HepG2 (cell line): ENCODE data around the gene CAD. TPM values are rescaled to one million over a fixed set of nuclear protein-coding genes. Genes with fewer than 3 reads are reported as not detected.

ENCODE experiments used
- BORCS8-MEF2B ChIP-seq: sonication (generic); formaldehyde crosslinking; IDR thresholded peaks from 2 replicates; pipeline ENCODE4 v1.8.0; 2022; ENCODE audit warnings: mild to moderate bottlenecking, missing genetic modification reagents
- CREM ChIP-seq, 2 experiments: sonication (generic) in 1 of 2; formaldehyde crosslinking in 1 of 2; IDR thresholded peaks; 2 replicates each; pipeline versions ENCODE4 v1.4.0 to v1.6.1; 2016 to 2020; ENCODE audit warnings: antibody characterized with exemption in 1 of 2, mild to moderate bottlenecking in 1 of 2, missing genetic modification reagents in 1 of 2
- ELF3 ChIP-seq: IDR thresholded peaks from 2 replicates; pipeline ENCODE4 v1.6.1; 2016; ENCODE audit warnings: missing genetic modification reagents, missing compliant biosample characterization
- GTF3A ChIP-seq: sonication (generic); formaldehyde crosslinking; conservative IDR thresholded peaks from 2 replicates; pipeline ENCODE4 v1.4.0; 2020; ENCODE audit warnings: mild to moderate bottlenecking, missing genetic modification reagents
- KAT8 ChIP-seq: IDR thresholded peaks from 2 replicates; pipeline ENCODE4 v1.6.1; 2016; ENCODE audit warnings: missing genetic modification reagents, missing compliant biosample characterization
- KDM5B ChIP-seq: sonication (generic); formaldehyde crosslinking; IDR thresholded peaks from 2 replicates; pipeline ENCODE4 v1.4.0; 2020; ENCODE audit warnings: missing genetic modification reagents, mild to moderate bottlenecking, borderline replicate concordance
- KLF13 ChIP-seq: sonication (generic); formaldehyde crosslinking; IDR thresholded peaks from 2 replicates; pipeline ENCODE4 v1.4.0; 2020; ENCODE audit warnings: mild to moderate bottlenecking, missing genetic modification reagents
- KLF16 ChIP-seq, 2 experiments: sonication (generic) in 1 of 2; formaldehyde crosslinking in 1 of 2; IDR thresholded peaks; 2 replicates each; pipeline versions ENCODE4 v1.6.1 to v1.8.0; 2016 to 2023; ENCODE audit warnings: missing genetic modification reagents in 2 of 2, missing compliant biosample characterization in 1 of 2
- MED13 ChIP-seq: sonication (generic); formaldehyde crosslinking; IDR thresholded peaks from 2 replicates; pipeline ENCODE4 v1.5.0; 2020; ENCODE audit warnings: missing genetic modification reagents
- MEIS2 ChIP-seq: sonication (generic); formaldehyde crosslinking; IDR thresholded peaks from 2 replicates; pipeline ENCODE4 v1.9.0; 2021; ENCODE audit warnings: mild to moderate bottlenecking, missing genetic modification reagents
- RAD21 ChIP-seq: fragments of 450-650 bp; formaldehyde crosslinking; IDR thresholded peaks from 2 replicates; pipeline ENCODE4 v1.5.0; 2020; ENCODE audit warnings: mild to moderate bottlenecking
- RCOR2 ChIP-seq: IDR thresholded peaks from 2 replicates; pipeline ENCODE4 v1.6.1; 2016; ENCODE audit warnings: missing biosample characterization, missing genetic modification reagents
- REXO4 ChIP-seq: sonication (generic); formaldehyde crosslinking; IDR thresholded peaks from 2 replicates; pipeline ENCODE4 v1.8.0; 2022; ENCODE audit warnings: missing genetic modification reagents, mild to moderate bottlenecking, borderline replicate concordance
- RFXANK ChIP-seq: IDR thresholded peaks from 2 replicates; pipeline ENCODE4 v1.6.1; 2016
- RXRB ChIP-seq: IDR thresholded peaks from 2 replicates; pipeline ENCODE4 v1.6.1; 2016; ENCODE audit warnings: borderline replicate concordance, missing genetic modification reagents, missing compliant biosample characterization
- SOX6 ChIP-seq, 2 experiments: fragments of 450-650 bp in 1 of 2; sonication (generic) in 1 of 2; formaldehyde crosslinking in 1 of 2; IDR thresholded peaks; 2 replicates each; pipeline versions ENCODE4 v1.4.0 to v1.6.1; 2017 to 2020; ENCODE audit warnings: antibody characterized with exemption in 1 of 2, mild to moderate bottlenecking in 1 of 2, missing genetic modification reagents in 1 of 2
- SP140L ChIP-seq: sonication (generic); formaldehyde crosslinking; IDR thresholded peaks from 2 replicates; pipeline ENCODE4 v1.4.0; 2020; ENCODE audit warnings: missing genetic modification reagents, borderline replicate concordance
- TBL1XR1 ChIP-seq: fragments of 150-350 bp; IDR thresholded peaks from 2 replicates; pipeline ENCODE4 v1.6.1; 2014; ENCODE audit warnings: borderline replicate concordance, low read length; ENCODE audit not compliant: partially characterized antibody
- ZFX ChIP-seq: sonication (generic); formaldehyde crosslinking; IDR thresholded peaks from 2 replicates; pipeline ENCODE4 v1.4.0; 2020; ENCODE audit warnings: mild to moderate bottlenecking, low read depth, missing genetic modification reagents, moderate library complexity
- ZNF292 ChIP-seq: sonication (generic); formaldehyde crosslinking; IDR thresholded peaks from 2 replicates; pipeline ENCODE4 v1.8.1; 2022; ENCODE audit warnings: mild to moderate bottlenecking, low read depth, missing genetic modification reagents, borderline replicate concordance
- ZNF382 ChIP-seq: sonication (generic); formaldehyde crosslinking; IDR thresholded peaks from 2 replicates; pipeline ENCODE4 v1.5.0; 2020; ENCODE audit warnings: missing genetic modification reagents, mild to moderate bottlenecking, borderline replicate concordance
- ZNF430 ChIP-seq: sonication (generic); formaldehyde crosslinking; IDR thresholded peaks from 2 replicates; pipeline ENCODE4 v1.9.0; 2021; ENCODE audit warnings: mild to moderate bottlenecking, missing genetic modification reagents
- ZSCAN9 ChIP-seq: IDR thresholded peaks from 2 replicates; pipeline ENCODE4 v1.6.1; 2016; ENCODE audit warnings: borderline replicate concordance
- polyA plus RNA-seq, 8 experiments: library from polyadenylated mRNA; depleted of rRNA in 3 of 8; stranded (reverse) in 7 of 8; unstranded in 1 of 8; fragments of >200 nt; fragmentation: Illumina TruSeq in 4 of 8; extraction: Trizol in 4 of 8; gene quantifications; 2 replicates each; pipeline versions ENCODE4 v1.2.1 to v1.2.3, GENCODE V29; 2011 to 2016; ENCODE audit warnings: low read depth in 4 of 8, missing spikeins in 1 of 8, mixed read lengths in 1 of 8; ENCODE audit not compliant: insufficient read depth in 1 of 8
- total RNA-seq, 5 experiments: library from RNA; depleted of rRNA; stranded (reverse); fragments of >200 nt; fragmentation: Illumina TruSeq; extraction: Trizol; gene quantifications; 2 replicates each; pipeline ENCODE4 v1.2.3, GENCODE V29; 2016; ENCODE audit warnings: low read depth in 1 of 5
- TF ChIP-seq, protein P1 (sequence below): sonication (generic); formaldehyde crosslinking; IDR thresholded peaks from 2 replicates; pipeline ENCODE4 v1.8.0; 2022; ENCODE audit warnings: missing genetic modification reagents, mild to moderate bottlenecking, borderline replicate concordance
- TF ChIP-seq, protein P2 (sequence below): IDR thresholded peaks from 2 replicates; pipeline ENCODE4 v1.6.1; 2012; ENCODE audit warnings: low read depth, low read length, improper control_type of control experiment
- TF ChIP-seq, protein P3 (sequence below): sonication (generic); formaldehyde crosslinking; IDR thresholded peaks from 2 replicates; pipeline ENCODE4 v1.4.0; 2020; ENCODE audit warnings: missing genetic modification reagents, borderline replicate concordance

Gene CAD
- total and polyA plus RNA-seq, 2 of the 13 experiments (the other 11 are each of a cell fraction or from before 2014, with no cell fraction given), result 21.7 to 37.0 TPM

DNA sequence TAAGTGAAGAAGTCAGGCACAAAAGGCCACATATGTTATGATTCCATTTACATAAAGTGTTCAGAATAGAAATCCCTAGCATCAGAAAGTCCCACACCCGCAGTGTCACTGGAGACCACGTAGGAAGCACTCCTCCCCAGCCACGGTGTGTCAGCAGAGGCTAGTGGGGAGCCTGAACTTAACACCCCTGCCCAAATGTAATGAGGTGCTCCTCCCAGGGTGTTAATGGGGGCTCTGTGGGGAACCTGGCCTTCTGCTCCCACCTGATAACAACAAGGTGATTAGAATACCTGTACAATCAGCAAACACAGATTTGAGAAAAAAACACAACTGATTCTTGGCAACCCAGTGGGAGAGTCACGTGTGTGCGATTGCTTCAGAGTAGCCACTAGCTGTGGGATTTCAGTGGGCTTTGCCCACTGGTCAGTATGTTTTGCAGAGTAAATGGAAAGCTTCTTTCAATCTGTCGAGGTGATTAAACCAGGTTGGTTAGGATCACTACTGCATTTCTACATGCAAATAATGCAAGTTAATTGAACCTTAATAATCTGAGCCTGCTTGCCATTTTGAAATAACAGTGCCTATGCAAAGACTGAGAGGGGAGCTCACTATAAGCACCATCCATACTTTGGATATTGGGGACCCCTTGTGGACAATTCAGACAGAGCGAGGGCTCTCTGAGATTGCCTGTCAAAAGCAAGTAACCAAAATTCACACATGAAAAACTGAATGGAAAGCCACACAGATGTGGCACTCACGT lies 25.9 kb upstream of the CAD start (continued):
- TF ChIP-seq ELF3 (peak; percentile 52; the same call in 1 of the 2 replicates), RXRB (CRISPR knock-in tag) (peak; percentile 54; the same call in 1 of the 2 replicates), ZNF382 (CRISPR knock-in tag) (no peak), ZSCAN9 (CRISPR knock-in tag) (peak; percentile 37; the same call in 1 of the 2 replicates), ZFX (peak; percentile 17; the same call in 1 of the 2 replicates), BORCS8-MEF2B (0 out of 2 replicates have a peak, but pooled peaks have one; percentile 39), RAD21 (CRISPR knock-in tag) (peak; percentile 97), ZNF292 (CRISPR knock-in tag) (0 out of 2 replicates have a peak, but pooled peaks have one; percentile 13), RCOR2 (CRISPR knock-in tag) (peak; percentile 58; the same call in 1 of the 2 replicates), MEIS2 (CRISPR knock-in tag) (0 out of 2 replicates have a peak, but pooled peaks have one; percentile 58), SP140L (CRISPR knock-in tag) (peak; percentile 87; the same call in 1 of the 2 replicates), ZNF430 (CRISPR knock-in tag) (0 out of 2 replicates have a peak, but pooled peaks have one; percentile 25), CREM (IDR thresholded peaks at IDR 0.05) (no peak), CREM (CRISPR knock-in tag; IDR thresholded peaks at IDR 0.05) (no peak), GTF3A (CRISPR knock-in tag) (no peak), REXO4 (no peak), KLF16 (CRISPR knock-in tag; IDR thresholded peaks at IDR 0.05) (peak in 1 of 2 experiments; percentile 72; a peak in 1 of 4 replicates), KLF13 (CRISPR knock-in tag) (no peak), SOX6 (IDR thresholded peaks at IDR 0.05) (no peak), SOX6 (CRISPR knock-in tag; IDR thresholded peaks at IDR 0.05) (peak; percentile 64; the same call in 1 of the 2 replicates), TBL1XR1 (no peak), MED13 (CRISPR knock-in tag) (no peak), RFXANK (peak; percentile 63; the same call in 1 of the 2 replicates), KAT8 (CRISPR knock-in tag) (no peak), KDM5B (no peak)
- TF ChIP-seq, protein P1, sequence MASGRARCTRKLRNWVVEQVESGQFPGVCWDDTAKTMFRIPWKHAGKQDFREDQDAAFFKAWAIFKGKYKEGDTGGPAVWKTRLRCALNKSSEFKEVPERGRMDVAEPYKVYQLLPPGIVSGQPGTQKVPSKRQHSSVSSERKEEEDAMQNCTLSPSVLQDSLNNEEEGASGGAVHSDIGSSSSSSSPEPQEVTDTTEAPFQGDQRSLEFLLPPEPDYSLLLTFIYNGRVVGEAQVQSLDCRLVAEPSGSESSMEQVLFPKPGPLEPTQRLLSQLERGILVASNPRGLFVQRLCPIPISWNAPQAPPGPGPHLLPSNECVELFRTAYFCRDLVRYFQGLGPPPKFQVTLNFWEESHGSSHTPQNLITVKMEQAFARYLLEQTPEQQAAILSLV (CRISPR knock-in tag), result no peak
- TF ChIP-seq, protein P2, sequence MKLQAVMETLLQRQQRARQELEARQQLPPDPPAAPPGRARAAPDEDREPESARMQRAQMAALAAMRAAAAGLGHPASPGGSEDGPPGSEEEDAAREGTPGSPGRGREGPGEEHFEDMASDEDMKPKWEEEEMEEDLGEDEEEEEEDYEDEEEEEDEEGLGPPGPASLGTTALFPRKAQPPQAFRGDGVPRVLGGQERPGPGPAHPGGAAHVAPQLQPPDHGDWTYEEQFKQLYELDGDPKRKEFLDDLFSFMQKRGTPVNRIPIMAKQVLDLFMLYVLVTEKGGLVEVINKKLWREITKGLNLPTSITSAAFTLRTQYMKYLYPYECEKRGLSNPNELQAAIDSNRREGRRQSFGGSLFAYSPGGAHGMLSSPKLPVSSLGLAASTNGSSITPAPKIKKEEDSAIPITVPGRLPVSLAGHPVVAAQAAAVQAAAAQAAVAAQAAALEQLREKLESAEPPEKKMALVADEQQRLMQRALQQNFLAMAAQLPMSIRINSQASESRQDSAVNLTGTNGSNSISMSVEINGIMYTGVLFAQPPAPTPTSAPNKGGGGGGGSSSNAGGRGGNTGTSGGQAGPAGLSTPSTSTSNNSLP, result peak; percentile 42; the same call in 1 of the 2 replicates
- TF ChIP-seq, protein P3, sequence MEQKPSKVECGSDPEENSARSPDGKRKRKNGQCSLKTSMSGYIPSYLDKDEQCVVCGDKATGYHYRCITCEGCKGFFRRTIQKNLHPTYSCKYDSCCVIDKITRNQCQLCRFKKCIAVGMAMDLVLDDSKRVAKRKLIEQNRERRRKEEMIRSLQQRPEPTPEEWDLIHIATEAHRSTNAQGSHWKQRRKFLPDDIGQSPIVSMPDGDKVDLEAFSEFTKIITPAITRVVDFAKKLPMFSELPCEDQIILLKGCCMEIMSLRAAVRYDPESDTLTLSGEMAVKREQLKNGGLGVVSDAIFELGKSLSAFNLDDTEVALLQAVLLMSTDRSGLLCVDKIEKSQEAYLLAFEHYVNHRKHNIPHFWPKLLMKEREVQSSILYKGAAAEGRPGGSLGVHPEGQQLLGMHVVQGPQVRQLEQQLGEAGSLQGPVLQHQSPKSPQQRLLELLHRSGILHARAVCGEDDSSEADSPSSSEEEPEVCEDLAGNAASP (CRISPR knock-in tag), result peak; percentile 62; the same call in 1 of the 2 replicates
